HCT116 (cell line): ENCODE data around the gene SLC25A47. TPM values are rescaled to one million over a fixed set of nuclear protein-coding genes. Genes with fewer than 3 reads are reported as not detected.

ENCODE experiments used
- ATAC-seq: fragments of 200-7000 bp; cut with Tn5 transposase; 2 replicates; pipeline ENCODE4 v1.9.1; 2020; ENCODE audit warnings: mild to moderate bottlenecking, moderate library complexity
- Bru-seq: library from RNA; stranded (reverse); fragments of 400-500 nt; gene quantifications from one replicate; lab custom pipeline; 2021; lab: Mats Ljungman, UMichigan
- BruChase-seq, 2 experiments: library from RNA; stranded (reverse); fragments of 400-500 nt; gene quantifications; one replicate each; lab custom pipeline; 2021; lab: Mats Ljungman, UMichigan
- BruUV-seq: library from RNA; stranded (reverse); fragments of 400-500 nt; replicated peaks from 2 replicates; lab custom pipeline; 2021; lab: Mats Ljungman, UMichigan
- CTCF ChIA-PET: fragments of 300-600 bp; sonication (Branson Sonifier 250); formaldehyde crosslinking; loops from one replicate; lab custom pipeline; 2021; ENCODE audit warnings: antibody characterized with exemption; lab: Charles Lee
- POLR2A ChIA-PET: fragments of 300-600, 350-600 bp; sonication (Branson Sonifier 250); formaldehyde crosslinking; loops from one replicate; lab custom pipeline; 2021; ENCODE audit warnings: antibody characterized with exemption; lab: Charles Lee
- RAD21 ChIA-PET, 2 experiments: fragments of 300-600 bp; sonication (Branson Sonifier 250); formaldehyde crosslinking; loops; one replicate each; lab custom pipeline; 2023; ENCODE audit warnings: low total read pairs in 2 of 2; ENCODE audit not compliant: uncharacterized antibody in 2 of 2, unreplicated experiment in 2 of 2, low non-redundant PET in 1 of 2; lab: Charles Lee
- DNase-seq: peaks from one replicate; pipeline ENCODE4 v3.0.0-alpha.2; 2010; ENCODE audit warnings: low read depth, low spot score
- H2AFZ ChIP-seq: fragments of 200-600 bp; shearing (Covaris generic), sonication (generic); 2 replicates; pipeline ENCODE4 v1.6.1; 2017; ENCODE audit warnings: low read depth, mixed run types, mixed read lengths, antibody characterized with exemption, low read length; ENCODE audit not compliant: poor library complexity, severe bottlenecking
- H3K27ac ChIP-seq: 2 replicates; pipeline ENCODE4 v1.5.1; 2012; ENCODE audit warnings: low read depth, low read length
- H3K27me3 ChIP-seq: fragments of 200-600 bp; sonication (generic); 2 replicates; pipeline ENCODE4 v1.6.1; 2016; ENCODE audit warnings: mixed run types, low read length, mixed read lengths; ENCODE audit not compliant: insufficient read depth
- H3K36me3 ChIP-seq, 2 experiments: fragments of 200-500 bp in 1 of 2; fragments of 200-600 bp in 1 of 2; sonication (Bioruptor generic) in 1 of 2; sonication (generic) in 1 of 2; 2 replicates each; pipeline versions ENCODE4 v1.5.1 to v1.6.1; 2014 to 2016; ENCODE audit warnings: low read length in 2 of 2, inconsistent platforms in 1 of 2, mixed read lengths in 1 of 2, mixed run types in 1 of 2; ENCODE audit not compliant: insufficient read depth in 2 of 2, control insufficient read depth in 1 of 2
- H3K4me1 ChIP-seq, 2 experiments: fragments of 200-600 bp in 1 of 2; sonication (generic) in 1 of 2; 2 replicates each; pipeline versions ENCODE4 v1.5.1 to v1.6.1; 2012 to 2017; ENCODE audit warnings: low read length in 2 of 2, inconsistent platforms in 1 of 2, mild to moderate bottlenecking in 1 of 2, mixed read lengths in 1 of 2, mixed run types in 1 of 2, moderate library complexity in 1 of 2; ENCODE audit not compliant: insufficient read depth in 2 of 2, control insufficient read depth in 1 of 2
- H3K4me2 ChIP-seq: fragments of 200-600 bp; sonication (generic); 2 replicates; pipeline ENCODE4 v1.6.1; 2017; ENCODE audit warnings: mixed run types, low read length, mixed read lengths
- H3K4me3 ChIP-seq, 2 experiments: fragments of 200-600 bp in 1 of 2; sonication (generic) in 1 of 2; replicated peaks in 1 of 2; 2 replicates each; pipeline ENCODE4 v1.5.1; 2011 to 2016; ENCODE audit warnings: low read length in 2 of 2, control low read depth in 1 of 2, low read depth in 1 of 2, mild to moderate bottlenecking in 1 of 2, mixed read lengths in 1 of 2, mixed run types in 1 of 2
- H3K79me2 ChIP-seq: fragments of 200-600 bp; sonication (generic); 2 replicates; pipeline ENCODE4 v1.6.1; 2017; ENCODE audit warnings: mild to moderate bottlenecking, mixed run types, low read length, moderate library complexity, mixed read lengths; ENCODE audit not compliant: insufficient read depth
- H3K9ac ChIP-seq: fragments of 200-600 bp; sonication (generic); 2 replicates; pipeline ENCODE4 v1.6.1; 2016; ENCODE audit warnings: low read length, mixed read lengths
- H3K9me2 ChIP-seq: fragments of 200-600 bp; sonication (generic), shearing (Covaris generic); 2 replicates; pipeline ENCODE4 v1.6.1; 2017; ENCODE audit warnings: mixed run types, mild to moderate bottlenecking, moderate library complexity; ENCODE audit not compliant: insufficient read depth
- H3K9me3 ChIP-seq, 2 experiments: fragments of 200-500 bp in 1 of 2; fragments of 200-600 bp in 1 of 2; sonication (Bioruptor generic) in 1 of 2; sonication (generic) in 1 of 2; 2 replicates each; pipeline ENCODE4 v1.6.1; 2014 to 2017; ENCODE audit warnings: low read length in 2 of 2, mixed read lengths in 2 of 2, inconsistent platforms in 1 of 2, low read depth in 1 of 2, mild to moderate bottlenecking in 1 of 2, mixed run types in 1 of 2, moderate library complexity in 1 of 2; ENCODE audit not compliant: control insufficient read depth in 1 of 2, insufficient read depth in 1 of 2
- H4K20me1 ChIP-seq: fragments of 200-600 bp; sonication (generic), shearing (Covaris generic); 2 replicates; pipeline ENCODE4 v1.6.1; 2017; ENCODE audit warnings: mixed run types, mild to moderate bottlenecking, moderate library complexity; ENCODE audit not compliant: insufficient read depth
- ATF3 ChIP-seq: IDR thresholded peaks from 2 replicates; pipeline ENCODE4 v1.6.1; 2012
- CBX3 ChIP-seq: IDR thresholded peaks from 2 replicates; pipeline ENCODE4 v1.6.1; 2012; ENCODE audit warnings: low read depth
- CTCF ChIP-seq, 3 experiments: fragments of 200-600 bp in 1 of 3; sonication (generic) in 1 of 3; IDR thresholded peaks in 2 of 3; conservative IDR thresholded peaks in 1 of 3; 2 replicates each; pipeline ENCODE4 v1.5.1; 2012 to 2017; ENCODE audit warnings: low read depth in 2 of 3, low read length in 2 of 3, antibody characterized with exemption in 1 of 3, borderline replicate concordance in 1 of 3, control low read depth in 1 of 3, mild to moderate bottlenecking in 1 of 3, mixed read lengths in 1 of 3, mixed run types in 1 of 3, moderate library complexity in 1 of 3; ENCODE audit not compliant: insufficient read depth in 1 of 3
- ELF1 ChIP-seq: IDR thresholded peaks from 2 replicates; pipeline ENCODE4 v1.6.1; 2012; ENCODE audit warnings: low read depth, borderline replicate concordance
- EZH2 ChIP-seq: fragments of 200-600 bp; sonication (generic); IDR thresholded peaks from 2 replicates; pipeline ENCODE4 v1.6.1; 2017; ENCODE audit warnings: antibody characterized with exemption, mixed run types
- EZH2phosphoT487 ChIP-seq: fragments of 200-600 bp; IDR thresholded peaks from 2 replicates; pipeline ENCODE4 v1.6.1; 2018; ENCODE audit warnings: antibody characterized with exemption, borderline replicate concordance
- MAX ChIP-seq: IDR thresholded peaks from 2 replicates; pipeline ENCODE4 v1.6.1; 2012
- POLR2A ChIP-seq: IDR thresholded peaks from 2 replicates; pipeline ENCODE4 v1.7.0; 2011; ENCODE audit warnings: borderline replicate concordance; ENCODE audit not compliant: insufficient read depth, insufficient read length; ENCODE audit errors: extremely low read depth
- POLR2AphosphoS5 ChIP-seq: IDR thresholded peaks from 2 replicates; pipeline ENCODE4 v1.6.1; 2011; ENCODE audit warnings: mild to moderate bottlenecking, low read depth, low read length, moderate library complexity
- RAD21 ChIP-seq: IDR thresholded peaks from 2 replicates; pipeline ENCODE4 v1.6.1; 2012; ENCODE audit warnings: low read depth, mild to moderate bottlenecking
- ZFX ChIP-seq: fragments of 450-650 bp; IDR thresholded peaks from 2 replicates; pipeline ENCODE4 v1.6.1; 2017
- intact Hi-C: fragments of 100-400 bp; cut with micrococcal nuclease; formaldehyde crosslinking; loops from 2 replicates; pipeline ENCODE4 v1.10.0; 2022
- long read RNA-seq: library from polyadenylated mRNA; unstranded; transcript quantifications from one replicate; pipeline ENCODE4 v2.0.0, GENCODE V29; 2021; ENCODE audit not compliant: unreplicated experiment
- polyA plus RNA-seq: library from polyadenylated mRNA; unstranded; fragments of >200 nt; gene quantifications from 2 replicates; pipeline ENCODE4 v1.2.1, GENCODE V29; 2012; ENCODE audit warnings: missing spikeins
- total RNA-seq: library from RNA; stranded (reverse); gene quantifications from one replicate; pipeline ENCODE4 v1.2.1, GENCODE V29; 2021; ENCODE audit not compliant: unreplicated experiment

SLC25A47 gene
- total RNA-seq = 0.17 TPM
- not detected in 2 replicates for polyA plus RNA-seq
- Bru-seq, nascent RNA = not detected
- BruChase-seq, experiment 1, labeled RNA remaining after a 6-hour chase = percentile 9 among the genes with signal in this experiment
- BruChase-seq, experiment 2, labeled RNA remaining after a 2-hour chase = percentile 13 among the genes with signal in this experiment
- long read RNA-seq = 0 reads

GRCh38 chr14:100323121-100323941 lies at the start of gene SLC25A47:
TSS of gene SLC25A47 (plus strand) at chr14:100323339. CDS start at chr14:100323415, 76 bp downstream.
- ChIA-PET POLR2A (no interaction called here), CTCF (no interaction called here), RAD21 (no interaction called here)
- no peaks in the 10 kb centered on the region for H4K20me1 ChIP-seq
- intact Hi-C loops = no loop called here
- no peak within 1 kb of the TSS; the same call in 1 of the 2 replicates for H3K27ac ChIP-seq
- no peaks in the 10 kb centered on the region for H3K9me2 ChIP-seq
- H3K4me3 ChIP-seq = no peak within 1 kb of the TSS
- H3K27me3 ChIP-seq = no peaks in the 10 kb centered on the region
- no peak within 1 kb of the TSS for H3K4me2 ChIP-seq
- no peaks in the 10 kb centered on the region for H3K9me3 ChIP-seq
- no peaks in the 10 kb centered on the region for H3K79me2 ChIP-seq
- H2AFZ ChIP-seq = no peak within 1 kb of the TSS
- no peak for TF ChIP-seq CTCF (IDR thresholded peaks at IDR 0.05 in 2 of 3, conservative IDR thresholded peaks at IDR 0.05 in 1 of 3; ENCODE audit: borderline replicate concordance in 1 of 3, insufficient read depth in 1 of 3, low read depth in 2 of 3, low read length in 2 of 3)
- ATAC-seq (no peak), DNase-seq (no peak)
- H3K9ac ChIP-seq = no peak within 1 kb of the TSS
- no TSS peak for BruUV-seq
- H3K4me1 ChIP-seq = peaks cover 0 to 4% of the 10 kb centered on the region in 2 experiments; a peak in 2 of 4 replicates
- no peaks in the 10 kb centered on the region for H3K36me3 ChIP-seq

GRCh38 chr14:100274250-100274649 lies 48.9 kb upstream of the SLC25A47 start:
- intact Hi-C loops = no loop called here
- DNase-seq (no peak), ATAC-seq (no peak)
- Histone ChIP-seq H3K9me2 (no peaks in the 10 kb centered on the region), H2AFZ (no peak overlapping the region), H3K36me3 (peaks cover 14% of the 10 kb centered on the region in 2 experiments; a peak in 3 of 4 replicates), H3K79me2 (peaks cover 97% of the 10 kb centered on the region), H3K4me2 (no peak overlapping the region), H3K4me1 (peaks cover 0 to 11% of the 10 kb centered on the region in 2 experiments; a peak in 1 of 4 replicates), H3K27me3 (no peaks in the 10 kb centered on the region), H3K27ac (no peak overlapping the region), H3K4me3 (no peak overlapping the region), H3K9me3 (no peaks in the 10 kb centered on the region), H3K9ac (no peak overlapping the region), H4K20me1 (peaks cover 46% of the 10 kb centered on the region)
- CTCF ChIA-PET = interaction anchor here (1.1 kb wide), 1 partner anchor 33 kb away, joined by 3 read pairs; no protein-coding TSS in a partner anchor
- RAD21 ChIA-PET = no interaction called here
- POLR2A ChIA-PET = no interaction called here
- no TSS peak for BruUV-seq
- TF ChIP-seq EZH2phosphoT487 (no peak), POLR2A (no peak), ZFX (no peak), POLR2AphosphoS5 (no peak), CTCF (IDR thresholded peaks at IDR 0.05 in 2 of 3, conservative IDR thresholded peaks at IDR 0.05 in 1 of 3; ENCODE audit: borderline replicate concordance in 1 of 3, insufficient read depth in 1 of 3, low read depth in 2 of 3, low read length in 2 of 3) (no peak), EZH2 (no peak), CBX3 (no peak), ELF1 (no peak), MAX (no peak), RAD21 (no peak), ATF3 (no peak)
